GM12801 (cell line): ENCODE data around the gene FDX2.

Experiments used
- TF ChIP-seq, protein P1 (sequence below): IDR thresholded peaks from one replicate; pipeline ENCODE4 v1.5.1; 2011; ENCODE audit warnings: control low read depth; ENCODE audit not compliant: insufficient read length; ENCODE audit errors: extremely low read depth

FDX2 gene

DNA sequence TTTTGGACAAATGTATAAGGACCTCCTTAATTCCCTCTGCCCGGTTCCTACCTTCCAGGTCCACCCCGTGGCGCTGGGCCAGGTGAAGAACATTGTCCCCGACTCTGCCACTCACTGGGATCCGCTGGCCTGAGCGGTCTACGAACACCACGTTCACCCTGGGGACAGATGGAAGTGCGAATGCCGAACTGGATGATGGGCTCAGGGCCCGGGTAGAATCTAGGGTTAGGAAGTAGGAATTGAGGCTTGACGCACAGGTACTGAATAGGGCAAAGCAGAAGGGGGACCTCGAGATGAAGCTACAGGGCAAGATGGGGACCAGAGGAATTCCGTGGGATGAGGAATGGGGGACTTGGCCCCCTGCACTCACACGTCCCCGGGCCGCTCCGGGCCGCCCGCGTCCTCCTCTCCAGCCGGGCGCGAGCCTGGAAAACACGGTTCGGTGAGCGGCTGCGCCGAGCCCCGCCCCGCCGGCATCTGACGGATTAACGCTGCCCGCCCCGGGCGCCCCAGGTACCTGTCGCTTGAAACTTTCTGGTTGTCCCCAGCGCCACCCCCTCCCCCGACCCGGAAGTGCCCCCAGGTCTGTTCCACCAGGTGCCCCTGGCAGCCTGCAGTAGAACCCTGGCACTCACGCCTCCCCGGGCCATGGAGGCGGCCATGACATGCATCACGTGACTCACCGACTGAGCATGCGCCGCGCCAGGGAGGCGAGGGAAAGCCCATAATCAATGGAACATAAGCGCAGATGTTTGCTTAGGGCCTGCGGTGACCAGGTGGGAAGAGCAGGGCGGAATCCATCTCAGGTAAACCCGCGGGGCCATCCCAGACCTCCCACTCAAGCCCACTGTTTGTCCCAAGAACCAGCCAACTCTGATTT is at the start of gene FDX2:
Gene FDX2, minus strand, starts transcription at position 681 of the 880 bp plus-strand sequence. Its CDS starts 19 bp downstream, at position 662.
- TF ChIP-seq, protein P1, sequence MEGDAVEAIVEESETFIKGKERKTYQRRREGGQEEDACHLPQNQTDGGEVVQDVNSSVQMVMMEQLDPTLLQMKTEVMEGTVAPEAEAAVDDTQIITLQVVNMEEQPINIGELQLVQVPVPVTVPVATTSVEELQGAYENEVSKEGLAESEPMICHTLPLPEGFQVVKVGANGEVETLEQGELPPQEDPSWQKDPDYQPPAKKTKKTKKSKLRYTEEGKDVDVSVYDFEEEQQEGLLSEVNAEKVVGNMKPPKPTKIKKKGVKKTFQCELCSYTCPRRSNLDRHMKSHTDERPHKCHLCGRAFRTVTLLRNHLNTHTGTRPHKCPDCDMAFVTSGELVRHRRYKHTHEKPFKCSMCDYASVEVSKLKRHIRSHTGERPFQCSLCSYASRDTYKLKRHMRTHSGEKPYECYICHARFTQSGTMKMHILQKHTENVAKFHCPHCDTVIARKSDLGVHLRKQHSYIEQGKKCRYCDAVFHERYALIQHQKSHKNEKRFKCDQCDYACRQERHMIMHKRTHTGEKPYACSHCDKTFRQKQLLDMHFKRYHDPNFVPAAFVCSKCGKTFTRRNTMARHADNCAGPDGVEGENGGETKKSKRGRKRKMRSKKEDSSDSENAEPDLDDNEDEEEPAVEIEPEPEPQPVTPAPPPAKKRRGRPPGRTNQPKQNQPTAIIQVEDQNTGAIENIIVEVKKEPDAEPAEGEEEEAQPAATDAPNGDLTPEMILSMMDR = no peak

DNA sequence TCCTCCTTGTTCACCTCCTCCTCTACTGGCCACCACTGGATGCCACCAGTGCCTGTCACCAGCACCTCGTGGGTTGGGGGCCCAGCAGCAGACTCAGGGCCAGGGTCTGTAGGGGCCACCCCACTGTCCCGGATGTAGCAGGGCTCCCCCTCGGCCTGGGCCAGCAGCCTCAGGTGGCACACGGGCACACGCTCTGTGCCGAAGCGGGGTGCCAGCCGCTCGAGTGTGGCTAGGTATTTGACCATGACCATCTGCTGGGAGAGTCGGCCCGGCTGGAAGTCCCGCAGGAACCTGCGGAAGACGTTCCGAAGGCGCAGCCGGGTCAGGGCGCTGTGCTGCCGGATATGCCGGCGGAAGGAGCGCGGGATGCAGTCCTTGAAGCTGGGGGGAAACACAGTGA is 49.7 kb upstream of the FDX2 start:
- TF ChIP-seq, protein P1 = no peak

DNA sequence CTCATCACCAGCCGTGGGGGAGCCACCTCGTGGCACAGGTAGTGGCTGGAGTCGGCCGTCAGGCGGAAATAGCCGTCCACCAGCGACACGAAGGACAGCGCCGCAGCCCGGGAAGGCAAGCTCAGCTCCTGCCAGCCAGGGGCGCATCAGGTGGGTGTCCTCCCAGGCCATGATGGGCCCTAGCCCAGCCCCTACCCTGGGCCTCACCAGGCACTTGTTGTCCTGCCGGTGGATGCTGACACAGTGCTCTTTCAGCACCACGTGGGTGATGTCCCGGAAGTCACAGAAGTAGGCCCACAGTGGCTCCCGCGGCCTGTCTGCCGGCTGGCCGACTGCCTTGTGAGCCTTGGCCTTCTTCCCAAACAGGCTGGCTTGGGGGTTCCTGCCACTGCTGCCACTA is 48.8 kb upstream of the FDX2 start:
- TF ChIP-seq, protein P1 = no peak

DNA sequence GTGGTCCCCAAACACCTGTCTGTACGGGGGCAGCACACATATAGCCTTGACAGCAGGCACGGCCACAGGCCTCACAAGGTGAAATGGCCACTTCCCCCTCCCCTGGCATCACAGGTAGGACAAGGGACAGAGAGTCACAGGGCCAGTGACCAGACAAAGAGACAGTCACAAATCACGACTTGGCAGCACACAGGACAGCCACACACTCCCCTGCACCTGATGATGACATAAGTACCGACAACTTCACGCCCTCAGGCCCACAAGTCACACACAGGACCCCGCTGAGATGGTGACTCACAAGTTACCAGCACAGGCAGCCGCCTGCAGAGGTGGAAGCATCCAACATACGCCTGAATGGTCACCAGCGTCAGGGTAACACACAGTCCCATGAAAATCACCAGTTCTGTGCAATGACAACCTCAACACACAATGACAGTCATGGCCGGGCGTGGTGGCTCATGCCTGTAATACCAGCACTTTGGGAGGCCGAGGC is 48.0 kb upstream of the FDX2 start:
- TF ChIP-seq, protein P1 = no peak

DNA sequence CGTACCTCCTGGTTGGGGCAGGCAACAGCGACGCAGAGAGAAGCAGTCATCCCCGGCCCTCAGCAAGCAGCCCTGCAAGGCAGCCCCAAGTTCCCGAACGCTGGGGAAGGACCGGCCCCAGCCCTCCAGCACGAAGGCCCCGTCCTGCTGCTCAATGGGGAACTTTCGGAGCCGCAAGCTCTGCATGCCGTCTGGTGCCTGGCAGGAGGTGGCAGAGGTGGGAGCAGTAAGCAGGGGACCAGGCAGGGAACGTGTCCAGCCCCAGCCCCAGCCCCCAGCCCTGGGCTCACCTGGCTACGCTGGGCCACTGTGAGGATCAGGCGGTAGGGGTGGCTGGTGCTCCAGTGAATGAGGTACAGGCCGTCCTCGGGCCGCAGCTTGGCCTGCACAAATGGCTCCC is 46.4 kb upstream of the FDX2 start:
- TF ChIP-seq, protein P1 = no peak

DNA sequence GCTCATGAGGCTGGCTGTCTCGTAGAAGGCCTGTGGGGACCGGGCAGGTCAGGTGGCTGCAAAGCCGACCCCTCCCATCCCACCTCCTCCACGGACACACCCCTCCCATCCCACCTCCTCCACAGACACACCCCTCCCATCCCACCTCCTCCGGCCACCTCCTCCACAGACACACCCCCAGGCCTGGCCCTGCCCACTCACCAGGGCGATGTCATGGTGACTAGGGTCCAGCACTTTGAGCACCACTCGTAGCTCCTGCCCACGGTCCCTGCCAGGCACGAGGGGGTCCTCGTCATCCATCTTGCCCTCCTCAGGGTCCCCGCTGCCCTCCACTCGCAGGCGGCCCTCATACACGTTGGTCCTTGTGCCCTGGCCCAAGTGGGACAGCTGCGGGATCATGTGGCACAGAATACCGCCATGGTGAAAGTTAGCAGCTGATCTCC is 45.8 kb upstream of the FDX2 start:
- TF ChIP-seq, protein P1 = no peak

DNA sequence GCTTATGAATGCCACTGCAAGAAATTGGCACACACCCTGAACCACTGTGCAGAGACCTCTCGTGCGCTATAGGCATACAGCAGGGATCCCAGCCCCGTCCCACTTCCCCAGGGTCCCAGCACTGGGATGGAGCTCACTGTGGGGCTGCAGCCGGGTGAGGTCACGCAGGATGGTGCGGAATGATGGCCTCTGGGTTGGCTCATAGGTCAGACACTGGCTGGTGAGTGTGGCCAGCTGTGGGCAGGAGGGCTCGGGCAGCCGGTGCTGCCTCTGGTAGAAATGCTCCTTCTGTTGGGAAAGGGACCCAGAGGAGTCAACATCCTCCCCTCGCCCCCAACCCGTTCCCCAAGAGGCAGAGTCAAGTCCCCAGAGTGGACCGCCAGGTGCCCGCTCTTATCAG is 40.6 kb upstream of the FDX2 start:
- TF ChIP-seq, protein P1 = no peak
